Activated CD8-positive, alpha-beta memory T cell treated with anti-CD3 and anti-CD28 coated beads, Interleukin-2, amount 50 U/mL, for 24 hours (primary cell): ENCODE data around the gene TF.
"Not testable (repeated sequence)": the region's sequence is repeated elsewhere in the genome, so short reads cannot be mapped to it uniquely, and the experiment has no call there.

Source experiments
- DNase-seq: peaks from one replicate; pipeline ENCODE4 v3.0.0-alpha.2; 2020; ENCODE audit errors: extremely low read depth

TF gene

DNA sequence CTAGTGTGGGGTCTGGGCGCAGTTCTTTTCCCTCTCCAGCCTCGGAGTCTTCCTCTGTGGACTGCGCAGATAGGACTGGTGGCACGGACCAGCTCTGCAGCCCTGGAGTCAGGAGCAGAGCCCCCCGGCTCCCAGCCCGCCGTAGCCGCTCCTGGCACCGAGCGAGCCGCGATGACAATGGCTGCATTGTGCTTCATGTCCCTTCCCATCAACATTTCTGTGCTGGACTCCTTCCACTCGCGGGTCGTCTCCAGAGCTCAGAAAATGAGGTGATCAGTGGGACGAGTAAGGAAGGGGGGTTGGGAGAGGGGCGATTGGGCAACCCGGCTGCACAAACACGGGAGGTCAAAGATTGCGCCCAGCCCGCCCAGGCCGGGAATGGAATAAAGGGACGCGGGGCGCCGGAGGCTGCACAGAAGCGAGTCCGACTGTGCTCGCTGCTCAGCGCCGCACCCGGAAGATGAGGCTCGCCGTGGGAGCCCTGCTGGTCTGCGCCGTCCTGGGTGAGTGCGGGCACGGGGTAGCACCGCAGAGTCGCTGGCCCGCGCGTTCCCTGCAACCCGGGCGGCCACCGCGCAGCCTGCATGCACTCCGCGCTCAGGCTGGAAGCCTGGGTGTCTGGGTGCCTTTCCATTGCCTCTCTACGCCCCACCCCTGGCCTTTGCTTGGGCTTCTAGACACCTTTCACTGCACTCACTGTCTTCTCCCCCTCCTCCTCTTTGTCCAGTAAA is at the start of gene TF:
Gene TF, plus strand, starts transcription at position 413 of the 731 bp plus-strand sequence. Its CDS starts 48 bp downstream, at position 461.
- no peak for DNase-seq

DNA sequence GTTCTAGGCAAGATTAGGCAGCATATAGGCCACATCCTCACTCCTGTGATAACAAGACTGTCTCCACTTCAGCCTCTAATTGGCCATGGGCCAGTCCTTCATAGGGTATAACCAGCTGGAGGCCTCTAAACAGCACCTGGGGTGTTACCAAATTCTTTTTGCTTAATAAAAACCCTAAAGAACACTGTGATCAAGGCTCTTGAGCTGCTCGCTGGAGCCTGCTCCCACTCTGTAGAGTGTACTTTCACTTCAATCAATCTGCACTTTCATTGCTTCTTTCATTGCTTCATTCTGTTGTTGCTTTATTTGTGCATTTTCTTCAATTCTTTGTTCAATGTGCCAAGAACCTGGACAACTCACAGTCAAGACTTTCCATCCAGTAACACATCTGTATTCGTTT is 48.2 kb upstream of the TF start:
- DNase-seq: no peak

DNA sequence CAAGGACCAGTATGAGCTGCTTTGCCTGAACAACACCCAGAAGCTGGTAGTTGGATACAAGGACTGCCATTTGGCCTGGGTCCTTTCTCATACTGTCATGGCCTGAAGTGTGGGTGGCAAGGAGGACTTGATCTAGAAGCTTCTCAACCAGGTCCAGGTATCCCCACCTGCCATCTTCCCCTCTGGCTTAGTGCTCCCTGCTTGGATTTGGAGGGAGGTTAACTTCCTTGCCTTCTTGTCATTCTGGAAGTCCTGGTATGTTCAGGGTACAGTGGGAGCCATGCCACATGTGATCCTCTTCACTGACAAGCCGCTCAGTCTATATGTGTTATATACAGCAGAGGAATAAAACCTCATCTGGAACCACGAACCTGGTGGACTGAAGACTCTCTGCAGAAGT is 46.7 kb upstream of the TF start:
- DNase-seq: no peak

DNA sequence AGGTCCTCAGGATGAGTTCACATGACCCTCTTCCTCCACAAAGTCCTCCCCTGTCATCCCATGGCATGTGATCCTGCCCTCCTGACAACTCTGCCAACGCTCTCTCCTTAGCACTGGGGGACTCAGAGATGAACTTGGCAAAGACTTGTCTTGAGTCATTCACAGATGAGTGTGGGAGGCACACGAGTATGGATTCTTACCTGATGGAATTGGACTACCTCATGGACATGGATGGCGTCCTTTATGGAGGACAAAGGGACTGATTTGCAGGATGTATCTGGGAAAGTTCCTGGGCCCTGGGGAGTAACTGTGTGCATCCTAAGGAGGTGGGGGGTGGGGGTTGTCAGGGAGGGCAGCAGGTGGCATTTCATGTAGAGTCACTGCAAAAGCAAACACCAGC is 46.3 kb upstream of the TF start:
- DNase-seq: no peak

DNA sequence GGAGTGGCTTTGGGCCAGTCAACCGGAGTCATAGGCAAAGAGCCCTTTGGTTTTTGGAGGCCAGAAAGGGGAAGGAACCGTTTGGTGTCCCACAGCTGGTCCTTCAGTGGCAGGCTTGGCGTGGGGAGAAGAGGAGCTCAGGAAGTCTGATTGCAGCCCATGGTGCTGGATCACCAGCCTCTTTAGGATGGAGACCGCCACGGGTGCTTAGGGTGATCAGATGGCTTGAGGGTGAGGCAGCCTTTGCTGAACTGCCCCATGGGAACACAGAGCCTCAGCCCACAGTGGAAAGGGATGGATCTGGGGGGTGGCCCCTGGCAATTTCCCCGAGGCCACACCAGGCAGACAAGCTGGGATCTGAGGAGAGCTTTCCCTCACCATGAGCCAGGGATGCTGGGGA is 45.8 kb upstream of the TF start:
- DNase-seq: no peak

DNA sequence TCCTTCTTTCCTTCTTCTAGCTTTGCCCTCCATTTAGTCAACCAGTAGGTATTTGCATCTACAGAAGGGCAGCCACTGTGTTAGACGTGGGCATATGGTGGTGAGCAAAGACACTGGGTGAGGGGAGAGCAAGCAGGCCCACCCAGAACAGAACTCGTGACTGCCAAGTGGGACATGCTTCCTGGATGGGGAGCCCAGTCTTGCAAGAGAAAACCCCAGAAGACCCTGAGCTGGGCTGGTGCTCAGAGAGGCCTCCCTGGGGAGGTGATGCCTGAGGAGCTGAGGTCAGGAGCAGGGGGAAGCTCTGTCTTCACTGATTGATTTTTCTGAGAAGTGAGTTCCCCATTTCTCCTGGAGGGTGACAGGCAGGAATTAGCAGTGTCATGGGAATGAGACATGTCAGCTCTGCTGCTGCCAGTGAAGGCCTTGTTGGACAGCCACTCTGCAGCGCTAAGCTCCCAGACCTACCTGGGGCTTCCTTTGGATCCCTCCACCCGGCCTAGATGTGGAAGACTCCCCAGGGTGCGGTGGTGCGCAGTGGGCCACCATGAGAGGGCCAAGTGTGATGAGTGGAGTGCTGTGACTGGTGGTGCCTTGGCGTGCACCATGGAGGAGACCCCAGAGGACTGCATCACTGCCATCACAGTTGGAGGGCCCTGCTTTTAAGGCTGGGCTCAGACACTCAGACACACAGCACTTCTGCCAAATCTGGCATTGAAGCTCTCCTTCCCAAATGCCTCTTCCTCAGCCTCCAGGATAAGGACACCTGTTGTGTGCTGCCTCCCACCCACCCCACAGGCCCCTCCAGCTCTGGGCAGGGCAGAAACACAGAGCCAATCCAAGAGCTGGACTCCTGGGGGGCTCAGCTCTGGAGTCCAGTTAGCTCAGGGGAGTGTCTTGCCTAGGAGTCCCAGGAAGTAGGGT is 44.5 kb upstream of the TF start:
- DNase-seq: no peak

DNA sequence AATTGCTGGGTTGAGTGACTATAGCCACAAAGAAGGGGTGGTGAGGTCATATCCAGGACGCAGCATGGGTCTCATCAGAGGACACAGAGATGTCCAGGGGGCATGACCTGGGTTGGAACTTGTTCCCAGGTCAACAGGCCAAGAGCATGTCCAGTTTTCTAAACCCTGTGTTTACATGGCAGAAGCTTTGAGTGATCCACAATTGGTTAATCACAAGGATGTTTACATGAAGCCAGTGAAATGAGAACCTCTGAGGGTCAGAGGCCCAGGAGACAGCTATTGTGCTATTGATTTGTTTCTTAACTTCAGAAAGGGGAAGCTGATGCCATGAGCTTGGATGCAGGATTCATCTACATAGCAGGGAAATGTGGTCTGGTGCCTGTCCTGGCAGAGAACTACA is 42.3 kb upstream of the TF start:
- DNase-seq: no peak

DNA sequence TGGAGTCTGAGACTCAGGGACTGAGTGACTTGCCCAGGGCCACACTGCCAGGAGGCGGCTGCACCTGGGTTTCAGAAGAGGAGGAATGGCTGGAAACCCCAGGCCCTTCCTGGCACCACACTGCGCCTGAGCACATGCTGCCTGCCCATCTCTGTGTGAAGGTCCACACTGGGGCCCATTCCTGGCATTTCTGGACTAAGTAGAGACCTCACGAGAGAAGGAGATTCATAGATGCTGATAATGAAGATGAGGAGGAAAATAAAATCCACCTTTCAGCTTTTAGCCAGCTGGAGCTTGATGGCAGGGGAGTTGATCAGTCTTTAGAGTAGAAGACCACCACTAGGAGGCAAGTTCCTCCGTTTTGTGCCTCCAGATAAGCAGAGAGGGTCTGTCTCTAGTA is 40.2 kb upstream of the TF start:
- DNase-seq: no peak

DNA sequence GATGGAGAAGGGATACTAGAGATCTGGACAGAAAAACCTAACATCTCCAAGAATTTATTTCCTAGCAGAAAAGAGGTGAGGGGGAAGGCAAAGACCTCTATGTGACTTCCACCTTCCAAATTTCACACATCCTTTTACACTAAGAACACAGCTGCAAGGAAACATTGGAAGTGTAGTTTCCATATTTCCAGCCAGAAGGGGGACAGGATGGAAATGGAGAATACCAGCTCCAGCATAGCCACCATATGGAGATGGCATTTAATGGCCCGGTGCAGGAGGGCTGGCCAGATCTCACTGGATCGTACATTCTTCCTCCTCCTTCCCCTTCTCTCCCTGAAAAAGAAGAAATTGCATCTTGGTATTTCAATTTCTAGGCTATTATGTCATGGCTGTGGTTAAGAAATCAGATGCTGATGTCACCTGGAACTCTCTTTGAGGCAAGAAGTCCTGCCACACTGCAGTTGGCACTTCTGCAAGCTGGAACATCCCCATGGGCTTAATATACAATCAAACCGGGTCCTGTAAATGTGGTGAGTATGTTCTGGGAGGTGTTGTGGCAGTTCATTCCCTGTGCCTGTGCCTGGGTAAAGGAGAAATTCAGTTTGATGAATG is 36.9 kb upstream of the TF start:
- no peak for DNase-seq

DNA sequence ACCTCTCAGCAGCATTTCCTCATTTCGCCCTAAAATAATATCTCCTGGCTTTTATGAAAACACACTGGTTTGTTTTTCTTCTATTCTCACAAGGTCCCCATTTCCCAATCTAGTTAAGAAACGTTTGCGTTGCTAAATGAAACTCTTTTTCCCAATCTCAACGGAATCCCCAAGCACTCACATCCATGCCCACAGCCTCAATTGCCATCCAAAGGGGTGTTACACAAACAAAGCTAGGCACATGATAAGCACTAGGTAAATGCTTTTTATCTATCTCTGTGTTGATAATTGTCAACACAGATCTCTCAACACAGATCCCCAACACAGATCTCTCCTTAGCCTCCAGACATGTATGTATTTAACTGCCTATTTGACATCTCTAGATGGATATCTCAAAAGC is 35.2 kb upstream of the TF start:
- DNase-seq: no peak

DNA sequence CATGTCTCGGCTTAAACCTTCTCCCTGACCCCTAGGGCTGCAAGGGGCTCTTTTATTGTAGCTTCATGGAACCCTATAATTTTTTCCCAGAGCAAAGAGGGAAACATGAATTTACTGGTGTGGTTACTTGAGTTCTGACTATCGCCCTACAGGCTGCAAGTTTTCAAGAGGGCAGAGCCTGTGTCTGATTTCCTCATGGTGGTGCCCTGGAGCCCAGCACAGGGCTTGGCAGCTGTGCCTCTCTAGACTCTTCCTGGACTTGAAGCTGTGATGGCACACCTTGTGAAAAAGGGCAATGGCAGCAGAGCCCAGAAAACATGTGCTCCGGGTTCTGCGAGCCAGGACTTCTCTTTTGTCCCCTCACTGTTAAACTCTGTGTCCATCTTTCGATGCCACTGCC is 34.2 kb upstream of the TF start:
- no peak for DNase-seq

DNA sequence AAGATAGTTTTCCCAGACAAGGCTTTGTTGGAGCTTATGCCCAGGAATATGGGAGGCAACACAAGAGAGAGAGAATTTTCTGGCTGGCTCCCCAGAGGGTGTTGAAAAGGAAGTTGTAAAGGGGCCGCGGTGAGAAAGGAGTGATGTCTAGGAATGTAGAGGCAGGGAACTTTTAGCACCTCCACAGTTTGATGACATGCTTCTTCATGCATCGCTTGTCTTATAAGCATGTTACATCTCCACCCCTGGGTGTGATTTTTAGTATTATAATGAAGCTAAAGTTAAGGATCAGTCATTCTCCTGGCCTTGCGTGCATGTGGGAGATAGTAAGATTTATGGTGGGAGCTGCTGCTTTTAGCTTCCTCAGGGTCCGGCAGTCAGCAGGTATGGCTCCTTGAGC is 32.8 kb upstream of the TF start:
- no peak for DNase-seq

DNA sequence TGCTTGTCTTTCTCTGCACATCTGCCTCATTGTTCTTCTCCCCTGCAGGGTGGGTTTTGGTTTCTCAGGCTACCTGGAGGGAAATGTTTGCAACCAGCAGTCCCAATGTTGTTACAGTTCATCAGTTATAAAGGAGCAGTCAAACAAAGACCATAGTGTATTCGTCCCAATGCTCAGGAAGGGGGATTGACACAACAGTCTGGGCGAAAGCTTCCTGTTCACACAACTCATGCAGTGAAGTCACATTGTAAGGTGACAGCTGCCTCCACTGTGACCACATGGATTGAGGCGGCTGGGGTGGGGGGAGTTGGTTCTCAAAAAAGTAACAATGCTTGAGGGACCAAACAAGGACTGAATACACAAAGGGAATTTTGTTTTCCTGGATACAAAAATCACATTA is 28.8 kb upstream of the TF start:
- no peak for DNase-seq

DNA sequence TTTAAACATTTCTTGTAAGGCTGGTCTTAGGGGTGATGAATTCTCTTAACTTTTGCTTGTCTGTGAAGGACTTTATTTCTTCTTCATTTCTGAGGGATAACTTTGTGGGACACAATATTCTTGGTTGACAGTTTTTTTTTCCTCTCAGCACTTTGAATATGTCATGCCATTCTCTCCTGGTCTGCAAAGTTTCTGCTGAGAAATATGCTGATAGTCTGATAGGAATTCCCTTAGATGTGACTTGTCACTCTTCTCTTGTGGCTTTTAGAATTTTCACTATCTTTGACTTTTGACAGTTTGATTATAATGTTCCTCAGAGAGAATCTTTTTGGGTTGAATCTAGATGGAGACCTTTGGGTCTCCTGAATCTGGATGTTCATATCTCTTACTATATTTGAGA is 23.3 kb upstream of the TF start:
- no peak for DNase-seq

DNA sequence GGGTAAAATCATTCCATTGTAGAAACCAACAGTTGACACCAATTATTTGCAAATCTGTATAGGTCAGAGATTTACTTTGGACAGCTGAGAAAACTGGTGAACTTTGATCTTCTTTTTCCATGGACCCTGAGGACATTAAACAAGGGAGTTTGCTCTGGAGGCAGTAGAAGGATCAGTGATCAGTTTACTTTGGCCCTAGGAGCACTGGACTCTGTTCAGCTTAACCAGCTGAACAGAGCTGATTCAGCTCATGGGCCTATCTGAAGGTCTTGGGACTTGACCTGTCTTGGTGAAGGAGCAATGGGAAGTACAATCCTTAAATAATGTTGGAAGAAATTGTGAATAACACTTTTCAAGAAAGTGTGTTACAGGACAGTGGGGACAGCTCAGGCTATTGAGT is 15.2 kb upstream of the TF start:
- DNase-seq: no peak

DNA sequence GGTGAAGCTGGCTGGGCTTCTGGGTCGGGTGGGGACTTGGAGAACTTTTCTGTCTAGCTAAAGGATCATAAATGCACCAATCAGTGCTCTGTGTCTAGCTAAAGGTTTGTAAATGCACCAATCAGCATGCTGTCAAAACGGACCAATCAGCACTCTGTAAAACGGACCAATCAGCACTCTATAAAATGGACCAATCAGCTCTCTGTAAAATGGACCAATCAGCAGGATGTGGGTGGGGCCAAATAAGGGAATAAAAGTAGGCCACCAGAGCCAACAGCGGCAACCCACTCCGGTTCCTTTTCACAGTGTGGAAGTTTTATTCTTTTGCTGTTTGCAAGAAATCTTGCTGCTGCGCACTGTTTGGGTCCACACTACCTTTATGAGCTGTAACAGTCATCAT is 14.0 kb upstream of the TF start:
- not testable (repeated sequence) for DNase-seq

DNA sequence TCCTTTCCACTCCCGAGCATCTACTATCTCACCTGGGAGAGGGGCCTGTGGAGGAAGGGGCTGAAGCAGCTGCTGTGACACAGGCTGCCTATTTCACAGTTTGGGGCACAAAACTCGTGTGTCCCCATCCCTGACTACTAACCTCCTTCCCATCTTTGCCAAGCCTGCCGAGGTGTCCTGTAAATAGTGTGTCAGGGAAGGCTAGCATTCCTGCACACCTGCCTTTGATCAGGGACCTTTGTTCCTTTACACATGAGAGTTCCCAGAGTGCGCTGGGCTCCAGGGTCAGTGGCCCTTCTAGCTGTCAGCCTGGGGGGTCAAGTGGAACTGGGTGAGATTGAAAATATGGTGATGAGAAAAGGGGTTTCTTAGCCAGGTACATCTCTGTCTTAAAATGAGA is 13.0 kb upstream of the TF start:
- no peak for DNase-seq

DNA sequence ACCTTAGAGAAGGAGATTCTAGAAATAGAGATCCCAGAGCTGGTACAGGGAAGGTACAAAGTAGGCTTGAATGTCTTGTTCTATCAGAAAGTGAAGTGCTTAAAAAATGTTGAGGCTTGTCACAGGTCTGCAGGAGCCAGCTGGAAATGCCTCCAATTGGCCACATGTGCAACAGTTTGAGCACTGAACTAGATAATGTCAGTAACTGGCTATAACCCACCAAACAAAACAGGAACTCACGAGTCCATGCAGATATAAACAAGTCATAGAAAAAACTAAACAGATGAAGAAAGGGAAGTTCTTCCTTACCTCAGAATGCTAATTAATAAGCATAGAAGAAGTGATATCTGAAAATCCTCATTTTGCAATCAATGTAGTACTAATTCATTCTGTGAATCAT is 11.9 kb upstream of the TF start:
- DNase-seq: no peak

DNA sequence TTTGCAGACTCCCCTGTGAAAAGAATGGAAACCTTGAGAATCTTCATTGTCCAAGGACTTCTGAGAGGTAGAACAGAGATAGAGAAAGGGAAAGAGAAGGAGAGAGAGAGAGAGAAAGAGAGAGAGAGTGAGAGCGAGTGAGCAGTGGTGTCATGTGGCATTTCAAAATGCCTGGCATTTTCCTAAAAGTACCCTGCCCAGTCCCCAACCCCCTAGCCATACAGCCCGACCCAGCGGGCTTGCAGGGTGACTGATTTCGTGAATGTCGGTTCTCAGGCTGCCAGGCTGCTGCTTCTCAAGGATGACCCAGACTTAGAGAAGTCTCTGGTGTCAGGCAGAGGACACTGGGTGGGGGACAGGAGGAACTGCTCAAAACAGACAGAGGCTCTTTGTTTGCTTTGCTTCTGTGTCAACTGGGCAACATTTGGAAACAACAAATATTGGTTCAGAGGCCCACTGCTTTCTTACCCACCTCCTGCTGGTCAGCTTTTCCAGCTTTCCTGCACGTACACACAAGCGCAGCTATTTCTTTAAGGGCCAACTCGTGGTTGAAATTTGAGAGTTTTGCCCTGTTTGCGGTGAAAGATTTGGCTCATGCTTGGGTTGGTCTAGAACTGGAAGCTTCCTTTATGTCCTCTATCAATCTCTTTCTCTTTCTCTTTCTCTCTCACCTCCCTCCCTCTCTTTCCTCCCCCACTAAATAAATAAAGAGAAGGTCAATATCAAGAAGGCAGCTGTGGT is 3.7 kb upstream of the TF start:
- no peak for DNase-seq

DNA sequence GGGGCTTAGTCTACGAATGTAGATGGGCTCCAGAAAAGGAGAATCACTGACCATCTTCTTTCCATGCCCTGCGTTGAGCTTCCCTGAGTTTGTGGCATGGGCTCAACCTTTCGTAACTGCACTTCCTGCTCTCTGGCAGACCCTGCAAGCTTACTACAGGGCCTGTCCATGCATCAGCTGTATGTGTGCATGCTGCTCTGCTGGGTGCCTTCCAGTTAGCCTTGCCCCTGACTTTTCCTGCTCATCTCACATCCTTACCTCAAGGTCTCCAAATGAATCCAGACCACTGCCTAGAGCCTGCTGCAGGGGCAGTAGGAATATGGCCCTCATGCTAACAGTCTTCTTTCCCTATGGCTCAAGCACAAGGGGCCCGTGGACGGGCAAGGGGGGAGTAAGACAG is 2.0 kb upstream of the TF start:
- no peak for DNase-seq

DNA sequence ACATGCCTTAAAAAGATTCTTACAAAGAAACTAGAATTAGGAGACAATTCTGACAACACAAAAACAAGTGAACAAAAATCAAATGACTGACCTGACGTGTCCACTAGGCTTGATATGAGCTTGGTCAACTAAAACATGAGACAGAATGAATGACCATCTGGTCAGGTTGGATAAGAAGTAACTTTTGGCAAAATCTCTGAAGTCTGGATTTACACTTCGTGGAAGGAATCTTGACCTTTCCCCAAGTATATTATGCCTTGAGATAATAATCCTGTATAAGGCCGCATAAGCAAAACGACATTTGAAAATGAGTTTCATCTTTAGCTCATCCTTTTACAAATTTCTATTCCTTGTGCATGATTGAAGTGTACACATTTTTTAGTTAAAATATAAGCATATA is 1.1 kb upstream of the TF start:
- no peak for DNase-seq

DNA sequence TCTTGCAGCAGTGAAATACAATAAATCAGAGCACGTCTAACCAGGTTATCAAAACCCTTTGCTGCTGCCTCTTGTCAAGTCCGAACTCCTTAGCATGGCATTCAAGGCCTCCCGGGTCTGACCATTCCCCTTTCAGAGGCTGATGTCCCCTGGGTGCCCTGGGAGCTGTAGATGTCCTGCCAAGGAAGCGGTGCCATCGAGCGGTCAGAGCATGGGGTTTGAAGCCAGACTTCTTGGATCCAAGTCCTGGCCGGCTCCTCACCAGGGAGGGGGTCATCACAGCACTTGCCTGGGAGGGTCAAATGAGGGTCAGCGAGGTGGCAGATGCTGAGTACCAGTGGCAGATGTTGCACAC is 496 bp downstream of the TF start:
- no peak for DNase-seq
